Left renal cortex interstitium (tissue), 4 donors: Measurements from ENCODE around the gene CFAP74. TPM values are rescaled to one million over a fixed set of nuclear protein-coding genes. Genes with fewer than 3 reads are reported as not detected.

ENCODE experiments used
- DNase-seq, 4 donors: peaks; one replicate each; pipeline ENCODE4 v3.0.0-alpha.2; 2013; ENCODE audit warnings: low read depth in 4 of 4, low spot score in 2 of 4, missing footprints in 1 of 4
- polyA plus RNA-seq, 4 donors: library from polyadenylated mRNA; unstranded; fragments of 120-200 nt; gene quantifications; one replicate each; pipeline ENCODE4 v1.2.1, GENCODE V29; 2013; ENCODE audit not compliant: insufficient read length in 4 of 4

Gene CFAP74
- polyA plus RNA-seq, 4 donors, result 0.45 to 0.68 (median 0.58) TPM

- no peak for DNase-seq
Measured at GRCh38 chr1:2041887-2042286, 38.3 kb upstream of the CFAP74 start.

GRCh38 chr1:2041305-2041704, 37.7 kb upstream of the CFAP74 start:
- no peak for DNase-seq

- DNase-seq, result no peak
Measured at GRCh38 chr1:2039251-2039650, 35.7 kb upstream of the CFAP74 start.

- DNase-seq, result no peak
Measured at GRCh38 chr1:2038229-2038628, 34.6 kb upstream of the CFAP74 start.

- no peak for DNase-seq
Measured at GRCh38 chr1:2037314-2037979, 33.9 kb upstream of the CFAP74 start.

- DNase-seq, result no peak
Measured at GRCh38 chr1:2036287-2036686, 32.7 kb upstream of the CFAP74 start.

DNA sequence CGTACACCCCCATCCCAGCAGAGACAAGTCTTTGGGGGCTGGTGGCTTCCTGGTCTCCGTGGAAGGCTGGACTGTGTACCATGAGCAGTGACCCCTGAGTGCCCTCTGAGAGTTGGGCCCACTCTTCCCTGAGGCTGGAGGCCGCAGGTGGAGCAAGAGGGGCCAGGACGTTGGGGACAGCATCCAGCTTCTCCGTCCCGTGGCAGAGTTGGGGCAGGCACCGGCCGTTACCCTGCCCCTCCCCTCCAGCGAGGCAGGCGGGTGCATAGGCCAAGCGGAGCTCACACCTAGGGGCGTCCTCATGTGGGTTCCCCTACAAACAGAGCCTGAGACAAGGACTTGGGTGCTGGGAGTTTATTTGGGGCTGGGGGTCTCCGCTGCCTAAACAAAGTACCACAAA, 29.6 kb upstream of the CFAP74 start:
- DNase-seq, result no peak

- DNase-seq, result no peak
Measured at GRCh38 chr1:2032737-2033136, 29.2 kb upstream of the CFAP74 start.

DNA sequence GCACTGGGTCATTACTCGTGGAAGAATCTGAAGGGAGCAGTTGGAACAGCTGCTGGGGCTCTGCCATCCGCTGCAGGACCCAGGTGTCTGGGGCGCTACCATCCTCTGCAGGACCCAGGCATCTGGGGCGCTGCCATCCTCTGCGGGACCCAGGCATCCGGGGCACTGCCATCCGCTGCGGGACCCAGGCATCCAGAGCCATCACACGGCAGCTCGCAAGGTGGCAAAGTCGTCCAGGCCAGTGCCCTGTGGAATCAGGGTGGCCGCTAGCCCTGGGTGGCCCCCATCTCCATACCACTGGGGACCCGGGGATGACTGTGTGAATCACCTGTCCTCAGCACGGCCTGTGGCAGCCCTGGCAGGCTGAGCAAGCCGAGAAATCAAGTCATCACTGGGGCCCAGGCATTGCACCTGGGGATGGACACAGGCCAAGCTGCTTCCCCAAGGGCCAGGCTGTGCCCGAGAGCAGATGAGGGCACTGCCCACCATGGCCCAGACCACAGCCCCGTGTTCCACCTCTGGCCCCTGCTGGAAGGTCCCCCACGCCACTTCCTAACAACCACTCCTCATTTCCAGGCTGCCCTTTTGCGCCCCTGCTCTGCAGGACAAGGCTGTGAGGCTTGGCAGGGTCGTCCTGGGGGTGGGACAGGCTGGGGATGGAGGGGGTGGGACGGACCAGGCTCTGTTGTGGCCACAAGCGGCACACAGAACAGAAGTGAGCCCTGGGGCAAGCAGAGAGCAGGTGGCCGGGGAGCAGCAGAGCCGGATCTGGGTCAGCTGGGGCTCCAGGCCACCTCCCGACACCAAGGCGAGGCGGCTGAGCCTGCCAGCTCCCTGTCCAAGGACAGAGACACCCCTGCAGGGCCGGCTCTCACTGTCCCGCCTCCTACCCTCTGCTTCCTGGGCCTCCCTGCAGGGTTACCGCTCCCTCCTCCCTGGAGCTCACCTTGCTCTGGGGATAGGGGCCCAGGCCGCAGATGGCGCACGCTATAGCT, 28.3 kb upstream of the CFAP74 start:
- no peak for DNase-seq

DNA sequence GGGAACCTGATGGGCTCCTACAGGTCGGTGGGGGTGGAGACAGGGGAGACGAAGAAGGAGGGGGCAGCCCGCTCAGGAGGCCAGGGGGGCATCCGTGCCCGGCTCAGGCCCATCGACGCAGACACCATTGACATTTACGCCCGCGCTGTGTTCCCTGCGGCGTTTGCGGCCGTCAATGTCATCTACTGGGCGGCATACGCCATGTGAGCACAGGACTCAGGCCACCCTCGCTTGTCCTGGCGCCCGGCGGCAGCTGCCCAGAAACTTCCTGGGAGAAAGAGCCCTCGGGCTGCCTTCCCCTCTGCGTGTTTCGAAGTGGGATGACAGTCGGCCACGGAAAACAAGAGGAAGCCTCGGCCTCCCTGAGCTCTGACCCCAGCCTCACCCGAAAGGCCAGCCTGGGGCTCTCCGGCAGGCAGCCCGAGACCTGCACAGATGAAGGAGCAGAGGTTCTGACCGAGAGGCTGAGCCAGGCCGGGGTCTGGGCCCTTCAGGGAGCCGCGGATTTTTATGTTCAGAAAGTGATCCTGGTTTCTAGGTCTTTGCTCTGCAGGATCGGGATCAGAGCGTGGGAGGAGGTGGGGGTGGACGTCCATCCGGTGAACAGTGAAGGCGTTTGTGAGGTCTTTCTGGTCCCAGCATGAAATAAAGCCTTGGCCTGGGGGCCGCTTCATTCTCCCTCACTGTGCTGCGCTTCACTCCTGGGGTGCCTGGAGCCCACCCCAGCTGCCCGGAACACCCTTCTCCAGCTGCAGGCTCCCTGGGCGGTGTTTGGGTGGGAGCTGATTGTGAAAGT, 26.7 kb upstream of the CFAP74 start:
- no peak for DNase-seq

- no peak for DNase-seq
Measured at GRCh38 chr1:2029561-2029960, 26.0 kb upstream of the CFAP74 start.

- no peak for DNase-seq
Measured at GRCh38 chr1:2028870-2029560, 25.4 kb upstream of the CFAP74 start.

DNA sequence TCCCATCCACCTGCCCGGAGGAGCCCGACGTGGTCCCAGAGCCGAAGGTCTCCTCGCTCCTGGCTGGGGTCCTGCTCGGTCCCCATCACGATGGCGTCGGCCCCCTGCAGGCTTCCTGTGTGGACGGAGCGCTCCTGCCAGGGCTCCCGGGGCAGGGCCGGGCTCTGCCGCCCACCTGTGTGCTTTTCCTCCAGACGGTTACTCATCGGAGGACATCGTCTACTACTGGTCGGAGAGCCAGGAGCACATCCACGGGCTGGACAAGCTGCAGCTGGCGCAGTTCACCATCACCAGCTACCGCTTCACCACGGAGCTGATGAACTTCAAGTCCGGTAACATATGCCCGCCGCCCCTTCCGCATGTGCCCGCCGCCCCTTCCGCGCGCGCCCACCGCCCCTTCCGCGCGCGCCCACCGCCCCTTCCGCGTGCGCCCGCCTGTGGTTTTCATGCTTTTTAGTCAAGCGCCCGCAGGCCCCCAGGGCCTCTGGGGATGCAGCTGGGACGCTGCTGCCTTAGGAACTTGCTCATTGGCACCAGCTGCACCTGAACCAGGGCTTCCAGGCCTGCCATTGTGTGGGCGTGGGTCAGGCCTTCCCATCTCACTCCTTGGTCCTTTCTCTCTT, 24.5 kb upstream of the CFAP74 start:
- no peak for DNase-seq

GRCh38 chr1:2025491-2025981, 21.9 kb upstream of the CFAP74 start:
- DNase-seq, result no peak

GRCh38 chr1:2024887-2025286, 21.3 kb upstream of the CFAP74 start:
- DNase-seq, result no peak

DNA sequence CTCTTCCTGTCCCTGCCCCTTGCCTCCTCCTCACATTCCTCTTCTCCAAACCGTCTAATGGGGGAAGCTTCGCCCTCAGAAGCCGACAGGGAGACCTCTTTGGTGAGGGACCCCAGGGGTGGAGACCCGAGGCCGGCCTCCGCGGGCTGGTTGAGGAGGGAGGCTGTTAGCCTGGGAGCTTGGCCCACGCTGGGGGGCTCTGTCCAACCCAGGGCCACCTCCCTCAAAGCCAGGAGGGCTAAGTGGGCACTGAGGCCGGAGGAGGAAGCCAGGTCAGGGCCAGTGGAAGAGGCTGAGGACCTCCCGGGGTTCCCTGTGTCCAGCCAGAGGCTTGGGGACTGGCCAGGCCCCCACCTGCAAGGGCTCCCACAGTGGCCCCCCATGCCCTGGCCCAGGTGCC, 20.9 kb upstream of the CFAP74 start:
- DNase-seq, result no peak

- DNase-seq, result no peak
Measured at GRCh38 chr1:2023187-2023586, 19.6 kb upstream of the CFAP74 start.

DNA sequence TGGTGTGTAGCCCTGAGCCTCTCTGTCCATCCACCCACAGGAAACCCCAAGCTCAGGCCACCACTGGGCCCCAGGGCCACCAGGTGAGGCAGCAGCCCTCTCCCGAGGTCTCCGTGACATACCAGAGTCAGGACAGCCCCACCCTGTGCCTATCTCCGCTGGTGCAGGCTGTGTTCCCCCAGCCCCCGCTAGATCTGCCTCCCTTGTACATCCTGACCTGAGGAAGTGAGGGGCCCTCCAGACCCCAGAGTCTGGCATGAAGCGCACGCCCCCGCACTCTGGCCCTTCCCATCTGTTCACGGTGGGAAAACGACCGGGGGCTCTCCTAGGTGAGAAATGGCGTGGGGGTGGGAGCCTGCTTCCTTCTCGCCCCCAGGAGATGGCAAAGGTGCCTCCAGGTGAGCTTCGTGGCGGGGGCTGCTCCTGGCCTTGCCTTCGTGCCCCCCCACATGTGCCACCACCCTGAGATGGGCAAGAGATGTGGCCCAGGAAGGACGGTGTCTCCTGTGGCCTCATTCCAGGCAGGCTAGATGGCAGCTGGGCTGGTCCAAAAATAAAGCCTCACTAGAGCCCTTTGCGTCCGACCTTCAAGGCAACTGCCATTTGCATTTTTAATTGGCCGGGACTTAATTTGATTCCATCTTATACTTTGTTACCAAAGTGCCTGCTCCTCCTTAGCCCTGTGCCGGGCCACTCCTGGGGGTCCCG, 18.6 kb upstream of the CFAP74 start:
- DNase-seq, result no peak

- DNase-seq, result no peak
Measured at GRCh38 chr1:2021550-2021949, 18.0 kb upstream of the CFAP74 start.
